Activated gamma-delta T cell treated with anti-CD3 and anti-CD28 coated beads, Interleukin-2, amount 50 U/mL, for 16 hours (primary cell): Measurements from ENCODE around the gene DUSP7.

Experiments used
- DNase-seq: peaks from one replicate; pipeline ENCODE4 v3.0.0-alpha.2; 2020; ENCODE audit warnings: low read depth

The DUSP7 gene

DNA sequence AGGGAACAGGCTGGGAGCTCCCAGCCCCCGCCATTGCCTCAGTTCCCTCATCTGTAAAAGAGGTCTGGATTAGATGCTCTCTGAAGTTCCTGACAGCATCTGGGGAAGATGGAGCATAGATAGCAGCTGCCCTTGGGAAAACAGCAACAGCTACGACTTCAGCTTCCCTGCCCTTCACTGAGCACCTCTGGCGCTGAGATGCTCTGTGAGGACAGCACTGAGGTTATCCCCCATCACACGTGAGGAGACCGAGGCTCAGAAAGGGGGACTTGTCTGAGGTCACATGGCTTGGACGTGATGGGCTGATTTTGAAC is 49.6 kb downstream of the DUSP7 start:
- DNase-seq: no peak

DNA sequence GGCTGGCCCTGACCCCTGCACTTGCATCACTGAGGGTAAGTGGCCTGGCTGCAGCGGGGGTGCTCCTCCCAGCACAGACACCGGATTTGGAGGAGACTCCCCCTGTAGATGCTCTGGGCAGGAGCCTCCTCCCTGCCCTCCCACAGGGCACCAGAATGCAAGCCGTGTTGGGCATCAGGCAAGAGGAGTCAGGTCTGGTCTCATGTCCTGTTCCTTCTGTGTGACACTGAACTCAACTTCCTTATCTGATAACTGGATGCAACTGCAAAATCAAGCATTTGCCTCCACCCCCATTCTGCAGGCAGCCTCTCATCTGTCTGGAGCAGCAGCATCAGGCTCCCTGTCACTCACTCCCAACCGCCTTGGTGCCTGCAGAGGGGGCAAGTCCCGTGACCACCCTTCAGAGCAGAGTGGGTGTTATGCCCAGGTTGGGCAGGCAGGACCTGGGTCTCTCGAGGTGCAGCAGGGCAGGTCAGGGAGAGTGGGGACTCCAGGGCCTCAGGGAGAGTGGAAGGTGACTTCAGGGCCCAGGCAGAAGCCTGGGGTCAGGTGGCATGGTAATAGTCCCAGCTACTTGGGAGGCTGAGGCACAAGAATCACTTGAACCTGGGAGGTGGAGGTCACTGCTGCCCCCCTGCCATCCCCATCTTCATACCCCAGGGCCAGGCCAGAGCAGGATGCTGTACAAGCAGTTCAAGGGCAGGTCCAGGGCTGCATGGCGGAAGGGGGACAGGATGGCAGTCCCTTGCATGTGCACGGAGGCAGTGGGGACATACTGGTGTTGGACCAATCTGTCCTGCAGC is 50.2 kb downstream of the DUSP7 start:
- no peak for DNase-seq

DNA sequence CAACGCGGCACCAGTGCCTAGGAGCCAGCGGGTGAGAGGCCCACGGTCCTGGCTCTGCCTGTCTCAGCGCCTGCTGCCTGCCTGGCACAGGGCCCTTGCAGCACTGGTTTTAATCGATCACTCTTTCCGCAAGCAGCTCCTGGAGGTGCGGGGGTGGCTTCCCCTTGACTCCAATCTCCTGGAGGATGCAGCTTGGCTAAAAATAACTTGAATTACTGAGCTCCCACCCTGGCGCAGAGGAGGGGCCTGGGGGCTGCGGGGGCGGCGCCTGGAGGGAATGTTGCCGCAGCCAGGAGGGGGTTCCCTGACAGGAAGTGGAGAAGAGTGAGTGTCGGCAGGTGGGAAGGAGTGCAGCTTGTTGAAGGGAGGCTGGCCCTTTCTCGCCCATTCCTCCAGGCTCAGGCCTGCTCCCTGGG is 50.8 kb downstream of the DUSP7 start:
- no peak for DNase-seq

DNA sequence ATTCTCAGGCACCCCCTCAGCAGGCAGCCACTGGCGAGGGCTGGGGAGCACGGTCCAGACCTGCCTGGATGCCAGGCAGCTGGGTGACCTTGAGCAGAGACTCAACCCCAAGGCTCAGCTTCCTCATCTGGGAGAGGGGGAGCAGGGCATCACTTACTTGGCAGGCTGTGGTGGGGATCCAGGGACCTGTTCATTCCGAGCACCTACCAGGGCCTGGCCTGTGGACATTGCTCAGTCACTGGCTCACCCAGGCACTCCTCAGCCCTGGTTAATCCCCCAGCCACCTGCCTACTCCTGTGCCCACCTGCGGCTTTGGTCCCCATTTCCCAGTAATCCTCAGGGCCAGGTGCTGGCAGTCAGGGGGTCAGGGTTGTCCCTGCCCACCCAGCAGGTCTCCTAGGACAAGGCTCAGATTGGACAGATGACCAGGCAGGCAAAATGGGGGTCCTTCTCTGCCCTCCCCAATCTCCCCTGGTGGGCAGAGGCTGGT is 51.4 kb downstream of the DUSP7 start:
- no peak for DNase-seq

DNA sequence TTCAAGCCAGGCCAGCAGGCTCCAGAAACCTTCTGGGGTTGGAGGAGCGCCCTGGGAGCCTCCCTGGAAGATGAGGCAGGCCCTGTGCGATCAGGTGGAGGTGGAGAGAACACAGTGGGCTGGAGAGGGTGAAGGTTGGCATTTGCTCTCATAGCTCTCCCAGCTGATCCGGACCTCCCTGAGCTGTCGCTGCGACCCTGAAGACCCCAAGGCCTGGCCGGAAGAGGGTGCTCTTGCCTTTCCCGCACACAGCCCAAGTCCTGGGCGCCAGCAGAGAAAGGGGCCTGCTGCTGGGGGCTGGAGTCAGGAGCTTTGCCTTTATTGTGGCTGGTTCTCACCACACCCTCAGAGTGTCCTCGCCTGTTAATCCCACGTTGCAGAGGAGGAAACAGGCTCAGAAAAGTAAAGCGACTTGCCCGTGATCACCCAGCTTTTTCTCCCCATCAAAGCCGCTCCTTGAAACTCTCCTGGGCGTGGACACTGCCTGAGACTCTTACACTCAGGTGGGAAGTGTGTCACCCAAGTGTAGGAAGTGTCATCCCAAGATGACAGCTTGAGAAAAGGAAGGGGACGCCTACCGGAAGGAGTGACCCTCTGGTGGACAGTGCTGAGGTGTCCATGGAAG is 52.1 kb downstream of the DUSP7 start:
- DNase-seq: no peak

DNA sequence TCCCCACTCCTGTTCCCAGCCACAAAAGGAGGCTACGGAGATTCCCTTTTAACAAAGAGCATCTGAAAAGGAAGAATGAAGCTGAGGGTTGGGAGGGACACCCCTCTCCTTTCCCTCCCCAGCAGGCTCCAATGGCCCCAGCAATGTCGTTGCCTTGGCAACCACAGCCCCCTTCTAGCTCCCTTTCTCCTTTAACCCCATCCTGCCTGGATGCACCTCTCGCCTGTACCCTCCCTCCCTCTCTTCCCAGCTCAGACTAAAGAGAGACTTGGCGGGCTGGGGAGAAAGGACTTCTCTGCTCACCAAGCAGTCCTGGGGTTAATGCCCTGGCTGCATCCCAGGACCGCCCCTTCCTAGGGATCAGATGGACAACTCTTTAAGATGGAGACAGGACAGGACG is 53.6 kb downstream of the DUSP7 start:
- no peak for DNase-seq

DNA sequence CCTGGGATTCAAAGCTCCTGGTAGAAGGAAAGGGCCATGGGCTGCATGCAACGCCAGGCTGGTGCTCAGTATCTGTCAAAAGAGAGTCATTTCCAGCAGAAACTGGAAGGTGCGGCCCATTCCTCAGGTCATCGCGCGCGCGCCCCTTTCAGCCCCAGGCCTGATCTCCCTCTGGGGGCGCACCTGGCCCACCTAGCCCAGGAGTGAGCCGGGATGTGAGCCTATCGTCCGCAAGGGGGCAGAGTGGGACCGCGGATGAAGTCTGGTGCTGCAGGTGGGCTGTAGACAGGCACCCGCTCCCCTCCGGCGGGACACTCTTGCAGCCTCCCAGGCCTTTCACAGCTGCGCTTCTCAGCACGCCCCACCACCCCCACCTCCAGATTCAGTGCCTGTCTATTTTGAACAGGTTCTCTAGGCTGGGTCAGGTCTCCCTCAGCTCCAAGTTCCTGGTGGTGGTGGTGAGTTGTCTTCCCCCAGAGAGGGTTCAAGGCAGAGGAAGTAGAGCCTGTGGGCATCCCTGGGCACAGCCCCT is 54.9 kb downstream of the DUSP7 start:
- DNase-seq: peak; percentile 82

DNA sequence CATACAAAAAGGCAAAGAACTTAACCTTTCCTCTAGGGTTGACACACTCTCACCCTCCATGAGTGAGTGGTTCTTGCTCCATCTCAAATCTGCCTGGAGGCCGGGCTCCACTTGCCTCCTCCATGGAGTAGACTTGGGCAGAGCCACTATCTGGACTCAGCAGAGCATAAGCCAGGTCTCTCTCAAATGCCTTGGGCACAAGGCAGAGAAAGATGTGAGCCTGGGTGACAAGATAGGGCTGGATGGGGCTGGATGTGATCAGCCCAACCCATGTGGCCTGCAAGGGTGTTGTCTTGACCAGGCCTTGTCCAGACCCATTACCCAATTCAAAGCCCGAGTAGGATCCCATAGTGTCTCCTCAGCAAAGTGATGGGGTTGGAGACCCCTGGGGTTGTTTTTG is 56.5 kb downstream of the DUSP7 start:
- no peak for DNase-seq
